HFF-Myc (cell line): ENCODE measurements around the gene SMAP2.
A peak's percentile ranks its signal among the peaks of the same experiment; 100 is the strongest.

Source experiments
- DNase-seq: peaks from one replicate; pipeline ENCODE4 v3.0.0-alpha.2; 2011; ENCODE audit warnings: low read depth; ENCODE audit errors: extremely low read depth
- H3K4me3 ChIP-seq: replicated peaks from 2 replicates; pipeline ENCODE4 v1.5.1; 2011; ENCODE audit warnings: low read depth, mild to moderate bottlenecking, control low read depth, low read length
- TF ChIP-seq, protein P1 (sequence below): IDR thresholded peaks from 2 replicates; pipeline ENCODE4 v1.5.1; 2012; ENCODE audit warnings: mild to moderate bottlenecking, low read depth, low read length, control low read depth; ENCODE audit errors: missing control alignments

Gene SMAP2

DNA sequence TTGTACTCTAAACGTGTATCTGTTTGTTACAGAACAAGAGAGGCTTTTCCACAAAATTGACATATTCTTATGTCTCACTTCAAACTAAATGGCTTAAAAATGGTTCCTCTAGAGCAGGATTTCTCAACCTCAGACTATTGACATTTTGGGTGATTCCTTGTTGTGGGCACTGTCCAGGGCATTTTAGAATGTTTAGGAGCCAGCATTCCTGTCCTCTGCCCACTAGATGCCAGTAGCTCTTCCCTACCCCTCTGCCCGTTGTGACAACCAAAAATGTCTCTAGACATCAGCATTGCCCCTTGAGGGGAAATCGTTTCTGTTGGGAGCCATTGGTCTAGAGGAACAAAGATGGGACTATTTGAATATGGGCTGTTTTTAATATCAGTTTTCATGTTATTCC lies 17.3 kb downstream of the SMAP2 start:
- no peak for DNase-seq
- TF ChIP-seq, protein P1, sequence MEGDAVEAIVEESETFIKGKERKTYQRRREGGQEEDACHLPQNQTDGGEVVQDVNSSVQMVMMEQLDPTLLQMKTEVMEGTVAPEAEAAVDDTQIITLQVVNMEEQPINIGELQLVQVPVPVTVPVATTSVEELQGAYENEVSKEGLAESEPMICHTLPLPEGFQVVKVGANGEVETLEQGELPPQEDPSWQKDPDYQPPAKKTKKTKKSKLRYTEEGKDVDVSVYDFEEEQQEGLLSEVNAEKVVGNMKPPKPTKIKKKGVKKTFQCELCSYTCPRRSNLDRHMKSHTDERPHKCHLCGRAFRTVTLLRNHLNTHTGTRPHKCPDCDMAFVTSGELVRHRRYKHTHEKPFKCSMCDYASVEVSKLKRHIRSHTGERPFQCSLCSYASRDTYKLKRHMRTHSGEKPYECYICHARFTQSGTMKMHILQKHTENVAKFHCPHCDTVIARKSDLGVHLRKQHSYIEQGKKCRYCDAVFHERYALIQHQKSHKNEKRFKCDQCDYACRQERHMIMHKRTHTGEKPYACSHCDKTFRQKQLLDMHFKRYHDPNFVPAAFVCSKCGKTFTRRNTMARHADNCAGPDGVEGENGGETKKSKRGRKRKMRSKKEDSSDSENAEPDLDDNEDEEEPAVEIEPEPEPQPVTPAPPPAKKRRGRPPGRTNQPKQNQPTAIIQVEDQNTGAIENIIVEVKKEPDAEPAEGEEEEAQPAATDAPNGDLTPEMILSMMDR = no peak
- no peak overlapping the region for H3K4me3 ChIP-seq

DNA sequence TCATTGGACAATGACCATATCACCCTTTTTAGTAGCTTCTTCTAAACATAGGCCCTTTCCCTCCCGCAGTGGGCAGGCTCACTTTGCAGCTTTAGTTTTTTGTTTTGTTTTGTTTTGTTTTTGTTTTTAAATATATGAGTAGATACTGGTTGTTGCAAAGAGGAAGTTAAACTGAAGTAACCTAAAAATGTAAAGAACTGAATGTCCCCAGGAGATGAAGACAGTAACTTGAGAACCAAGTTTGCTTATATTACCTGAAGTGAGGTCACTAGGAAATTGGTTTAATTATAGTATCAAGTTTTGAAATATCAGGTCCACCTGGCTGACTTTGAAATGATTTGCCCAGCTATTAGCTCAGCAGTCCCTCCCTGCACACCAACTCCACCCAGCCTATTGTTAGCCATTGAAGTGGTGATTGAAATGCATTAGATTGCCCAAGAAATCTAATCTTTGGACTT lies 18.2 kb downstream of the SMAP2 start:
- TF ChIP-seq, protein P1 = no peak
- H3K4me3 ChIP-seq = no peak overlapping the region
- no peak for DNase-seq

DNA sequence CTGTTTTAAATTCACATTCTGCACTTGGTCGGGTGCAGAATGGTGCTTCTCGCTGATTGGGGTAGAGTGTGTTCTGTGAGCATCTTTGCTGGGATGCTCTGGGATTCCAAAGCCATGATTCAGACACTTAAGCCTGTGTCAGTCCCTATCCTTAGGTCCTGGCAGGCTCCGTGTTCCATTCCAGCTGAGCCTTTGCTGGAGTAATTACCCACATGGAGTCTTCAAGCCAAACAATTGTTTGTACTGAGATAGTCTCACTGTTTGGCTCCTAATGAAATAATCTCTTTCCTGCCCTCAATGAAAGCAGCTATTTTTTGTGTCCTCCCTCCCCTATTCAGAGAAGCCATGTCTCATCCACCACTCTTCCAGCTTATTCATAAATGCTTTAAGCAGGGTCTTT lies 18.7 kb downstream of the SMAP2 start:
- DNase-seq = peak; percentile 72
- no peak overlapping the region for H3K4me3 ChIP-seq
- TF ChIP-seq, protein P1 = no peak

DNA sequence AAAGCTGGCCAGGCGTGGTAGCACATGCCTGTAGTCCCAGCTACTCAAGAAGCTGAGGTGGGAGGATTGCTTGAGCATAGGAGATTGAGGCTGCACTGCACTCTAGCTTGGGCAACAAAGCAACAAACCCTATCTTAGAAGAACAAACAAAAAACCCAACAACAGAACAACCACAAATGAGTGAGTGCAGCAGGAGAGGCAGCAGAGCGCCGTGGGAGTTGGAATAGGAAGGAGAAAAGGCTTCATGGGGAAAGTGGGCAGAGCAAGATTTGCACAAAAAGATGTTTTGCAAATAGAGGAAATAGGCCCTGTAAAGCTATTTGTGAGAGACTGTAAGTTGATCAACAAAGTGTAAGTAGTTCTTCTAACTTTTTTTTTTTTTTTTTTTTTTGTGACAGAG lies 19.6 kb downstream of the SMAP2 start:
- H3K4me3 ChIP-seq = no peak overlapping the region
- TF ChIP-seq, protein P1 = no peak
- DNase-seq = no peak

DNA sequence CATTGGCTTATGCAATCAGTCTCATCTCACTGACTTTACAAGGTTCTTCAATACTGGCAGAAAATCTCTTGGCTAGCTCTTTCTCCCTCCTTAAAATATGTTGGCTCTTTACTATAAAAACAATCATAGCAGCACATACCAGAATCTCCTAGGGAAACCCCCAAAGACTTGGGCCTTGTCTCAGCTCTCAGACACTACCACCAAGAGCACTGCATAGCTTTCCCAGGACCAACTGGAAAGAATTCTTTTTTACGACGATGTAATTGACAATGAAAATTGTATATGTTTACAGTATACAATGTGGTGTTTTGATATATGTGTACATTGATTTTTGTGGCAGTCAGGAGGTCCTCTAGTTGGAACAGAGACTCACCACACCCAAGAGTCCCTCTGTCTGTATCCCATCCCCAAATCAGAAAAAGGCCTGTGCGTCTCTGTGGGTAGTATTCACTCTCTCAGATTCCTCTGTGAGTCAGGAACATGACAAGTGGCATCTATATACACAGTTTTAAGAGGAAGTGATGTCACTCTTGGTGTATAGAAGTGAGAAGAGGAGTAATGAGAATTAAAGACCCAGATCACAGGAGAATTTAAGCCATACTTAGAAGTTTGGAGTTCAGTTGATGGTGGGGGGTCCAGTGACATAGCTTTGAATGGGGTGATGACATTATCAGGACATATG lies 21.1 kb downstream of the SMAP2 start:
- TF ChIP-seq, protein P1 = no peak
- no peak for DNase-seq
- H3K4me3 ChIP-seq = no peak overlapping the region

DNA sequence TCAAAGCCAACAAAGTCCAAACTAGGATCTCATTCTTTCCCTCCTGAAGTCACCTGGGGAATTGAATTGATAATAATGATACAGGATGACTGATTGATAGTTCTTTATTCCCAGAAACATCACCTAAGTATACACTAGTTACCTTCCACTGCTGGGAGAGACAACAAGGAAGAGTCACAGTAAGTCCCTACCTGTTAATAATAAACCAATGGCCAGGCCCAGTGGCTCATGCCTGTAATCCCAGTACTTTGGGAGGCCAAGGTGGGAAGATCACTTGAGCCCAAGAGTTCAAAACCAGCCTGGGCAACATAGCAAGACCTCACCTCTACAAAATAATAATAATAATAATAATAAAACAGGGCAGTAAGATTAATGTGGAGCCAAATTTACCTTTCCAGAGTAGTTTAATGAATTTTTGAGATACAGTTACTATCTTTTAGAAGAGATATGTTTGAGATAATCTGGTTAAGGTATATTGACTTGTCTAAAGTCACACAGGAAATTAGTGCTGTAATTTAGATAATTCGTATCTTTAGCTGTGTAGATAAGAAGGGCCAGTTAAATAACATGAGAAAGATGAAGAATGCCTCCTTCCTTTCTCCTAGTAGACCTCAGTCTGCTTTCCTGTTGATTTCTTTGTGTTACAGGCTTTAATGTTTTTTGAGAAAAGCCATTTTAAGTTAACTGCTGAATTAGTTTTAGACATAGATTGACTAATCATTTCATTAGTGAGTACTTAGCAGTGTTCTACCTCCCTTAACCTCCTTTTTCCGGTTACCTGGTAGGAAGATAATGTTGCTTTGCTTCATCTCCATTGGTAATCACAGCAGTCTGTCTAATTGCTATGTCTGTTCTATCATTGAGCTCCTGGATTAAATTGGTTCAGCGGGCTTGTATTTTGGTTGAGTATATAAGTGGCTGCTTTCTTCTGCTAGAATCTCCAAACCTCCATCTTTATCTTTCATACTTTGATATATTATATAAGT lies 22.0 kb downstream of the SMAP2 start:
- TF ChIP-seq, protein P1 = no peak
- no peak for DNase-seq
- no peak overlapping the region for H3K4me3 ChIP-seq
